Measurements from ENCODE around the gene SLC1A7. TPM values are rescaled to one million over a fixed set of nuclear protein-coding genes. Genes with fewer than 3 reads are reported as not detected.

Gene SLC1A7
- total RNA-seq, 1 donor from 2014 or later = not detected

GRCh38 chr1:53165408-53165961, 23.0 kb upstream of the SLC1A7 start:
- TF ChIP-seq, protein P1, sequence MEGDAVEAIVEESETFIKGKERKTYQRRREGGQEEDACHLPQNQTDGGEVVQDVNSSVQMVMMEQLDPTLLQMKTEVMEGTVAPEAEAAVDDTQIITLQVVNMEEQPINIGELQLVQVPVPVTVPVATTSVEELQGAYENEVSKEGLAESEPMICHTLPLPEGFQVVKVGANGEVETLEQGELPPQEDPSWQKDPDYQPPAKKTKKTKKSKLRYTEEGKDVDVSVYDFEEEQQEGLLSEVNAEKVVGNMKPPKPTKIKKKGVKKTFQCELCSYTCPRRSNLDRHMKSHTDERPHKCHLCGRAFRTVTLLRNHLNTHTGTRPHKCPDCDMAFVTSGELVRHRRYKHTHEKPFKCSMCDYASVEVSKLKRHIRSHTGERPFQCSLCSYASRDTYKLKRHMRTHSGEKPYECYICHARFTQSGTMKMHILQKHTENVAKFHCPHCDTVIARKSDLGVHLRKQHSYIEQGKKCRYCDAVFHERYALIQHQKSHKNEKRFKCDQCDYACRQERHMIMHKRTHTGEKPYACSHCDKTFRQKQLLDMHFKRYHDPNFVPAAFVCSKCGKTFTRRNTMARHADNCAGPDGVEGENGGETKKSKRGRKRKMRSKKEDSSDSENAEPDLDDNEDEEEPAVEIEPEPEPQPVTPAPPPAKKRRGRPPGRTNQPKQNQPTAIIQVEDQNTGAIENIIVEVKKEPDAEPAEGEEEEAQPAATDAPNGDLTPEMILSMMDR (IDR thresholded peaks at IDR 0.05; ENCODE audit: insufficient read depth, low read length, severe bottlenecking) = no peak
- H3K36me3 ChIP-seq (ENCODE audit: control insufficient read depth, insufficient read depth, low read length) = no peaks in the 10 kb centered on the region
- no peak overlapping the region for H3K4me3 ChIP-seq (ENCODE audit: low read depth, low read length)
- no peaks in the 10 kb centered on the region for H3K27me3 ChIP-seq (ENCODE audit: control insufficient read depth, insufficient read depth, low read length)
- DNase-seq (ENCODE audit: low read depth) (no peak), FAIRE-seq (no peak)

GRCh38 chr1:53163291-53163768, 20.9 kb upstream of the SLC1A7 start:
- no peaks in the 10 kb centered on the region for H3K36me3 ChIP-seq (ENCODE audit: control insufficient read depth, insufficient read depth, low read length)
- FAIRE-seq (no peak), DNase-seq (ENCODE audit: low read depth) (no peak)
- no peaks in the 10 kb centered on the region for H3K27me3 ChIP-seq (ENCODE audit: control insufficient read depth, insufficient read depth, low read length)
- no peak overlapping the region for H3K4me3 ChIP-seq (ENCODE audit: low read depth, low read length)
- TF ChIP-seq, protein P1 (IDR thresholded peaks at IDR 0.05; ENCODE audit: insufficient read depth, low read length, severe bottlenecking) = no peak

DNA sequence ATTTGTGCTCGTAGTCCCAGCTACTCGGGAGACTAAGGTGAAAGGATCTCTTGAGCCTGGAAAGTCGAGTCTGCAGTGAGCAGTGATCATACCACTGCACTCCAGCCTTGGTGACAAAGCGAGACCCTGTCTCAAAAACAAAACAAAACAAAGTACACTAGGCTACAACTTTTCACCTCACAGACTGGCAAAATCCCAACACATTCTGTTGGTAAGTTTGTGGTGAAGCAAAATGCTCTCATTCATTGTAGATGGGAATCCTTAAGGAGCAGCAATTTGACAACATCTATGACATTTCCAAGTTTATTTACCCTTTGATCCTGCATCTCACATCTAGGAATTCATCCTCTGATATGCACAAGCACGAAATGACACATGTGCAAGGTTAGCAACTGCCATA, 20.2 kb upstream of the SLC1A7 start:
- TF ChIP-seq, protein P1 (IDR thresholded peaks at IDR 0.05; ENCODE audit: insufficient read depth, low read length, severe bottlenecking) = no peak
- Histone ChIP-seq H3K27me3 (ENCODE audit: control insufficient read depth, insufficient read depth, low read length) (no peaks in the 10 kb centered on the region), H3K36me3 (ENCODE audit: control insufficient read depth, insufficient read depth, low read length) (no peaks in the 10 kb centered on the region), H3K4me3 (ENCODE audit: low read depth, low read length) (no peak overlapping the region)
- DNase-seq (ENCODE audit: low read depth) = no peak
- no peak for FAIRE-seq

GRCh38 chr1:53160924-53161378, 18.5 kb upstream of the SLC1A7 start:
- FAIRE-seq = no peak
- no peak for DNase-seq (ENCODE audit: low read depth)
- no peaks in the 10 kb centered on the region for H3K27me3 ChIP-seq (ENCODE audit: control insufficient read depth, insufficient read depth, low read length)
- H3K36me3 ChIP-seq (ENCODE audit: control insufficient read depth, insufficient read depth, low read length) = no peaks in the 10 kb centered on the region
- TF ChIP-seq, protein P1 (IDR thresholded peaks at IDR 0.05; ENCODE audit: insufficient read depth, low read length, severe bottlenecking) = no peak
- H3K4me3 ChIP-seq (ENCODE audit: low read depth, low read length) = no peak overlapping the region

DNA sequence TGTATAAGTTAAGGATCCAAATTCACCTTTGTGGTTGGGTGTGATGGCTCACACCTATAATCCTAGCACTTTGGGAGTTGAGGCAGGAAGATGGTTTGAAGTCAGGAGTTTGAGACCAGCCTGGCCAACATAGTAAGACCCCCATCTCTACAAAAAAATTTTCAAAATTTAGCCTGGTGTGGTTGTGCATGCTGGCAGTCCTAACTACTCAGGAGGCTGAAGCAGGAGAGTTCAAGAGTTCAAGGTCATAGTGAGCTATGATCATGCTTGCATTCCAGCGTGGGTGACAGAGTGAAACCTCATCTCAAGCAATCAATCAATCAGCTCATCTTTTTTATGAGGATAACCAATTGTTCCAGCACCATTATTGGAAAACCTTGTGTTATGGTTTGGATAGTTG, 16.5 kb upstream of the SLC1A7 start:
- no peaks in the 10 kb centered on the region for H3K36me3 ChIP-seq (ENCODE audit: control insufficient read depth, insufficient read depth, low read length)
- TF ChIP-seq, protein P1 (IDR thresholded peaks at IDR 0.05; ENCODE audit: insufficient read depth, low read length, severe bottlenecking) = no peak
- FAIRE-seq = no peak
- no peak for DNase-seq (ENCODE audit: low read depth)
- no peaks in the 10 kb centered on the region for H3K27me3 ChIP-seq (ENCODE audit: control insufficient read depth, insufficient read depth, low read length)
- H3K4me3 ChIP-seq (ENCODE audit: low read depth, low read length) = no peak overlapping the region

DNA sequence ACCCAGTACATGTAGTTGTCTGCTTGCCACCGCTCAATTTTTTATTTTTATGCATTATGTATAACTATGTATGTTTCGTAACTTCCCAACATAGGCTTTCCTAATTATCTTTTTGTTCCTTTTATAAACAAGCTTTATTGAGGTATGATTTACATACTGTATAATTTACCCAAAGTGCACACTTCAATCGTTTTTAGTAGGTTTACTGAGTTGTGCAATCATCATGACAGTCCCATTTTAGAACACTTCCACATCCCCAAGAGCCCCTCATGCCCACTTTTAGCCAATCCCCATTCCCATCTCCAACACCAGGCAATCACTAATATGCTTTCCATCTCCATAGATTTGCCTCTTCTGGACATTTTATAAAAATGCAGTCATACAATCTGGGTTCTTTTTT, 14.3 kb upstream of the SLC1A7 start:
- Histone ChIP-seq H3K36me3 (ENCODE audit: control insufficient read depth, insufficient read depth, low read length) (no peaks in the 10 kb centered on the region), H3K4me3 (ENCODE audit: low read depth, low read length) (no peak overlapping the region), H3K27me3 (ENCODE audit: control insufficient read depth, insufficient read depth, low read length) (no peaks in the 10 kb centered on the region)
- FAIRE-seq (no peak), DNase-seq (ENCODE audit: low read depth) (no peak)
- TF ChIP-seq, protein P1 (IDR thresholded peaks at IDR 0.05; ENCODE audit: insufficient read depth, low read length, severe bottlenecking) = no peak
